SK-N-DZ (cell line): ENCODE results near the gene MAP3K2.
A peak's percentile ranks its signal among the peaks of the same experiment; 100 is the strongest.
"Not testable (repeated sequence)": the region's sequence is repeated elsewhere in the genome, so short reads cannot be mapped to it uniquely, and the experiment has no call there.

Experiments used
- DNase-seq: peaks from one replicate; pipeline ENCODE4 v3.0.0-alpha.2; 2015; ENCODE audit warnings: low spot score

Gene MAP3K2

DNA sequence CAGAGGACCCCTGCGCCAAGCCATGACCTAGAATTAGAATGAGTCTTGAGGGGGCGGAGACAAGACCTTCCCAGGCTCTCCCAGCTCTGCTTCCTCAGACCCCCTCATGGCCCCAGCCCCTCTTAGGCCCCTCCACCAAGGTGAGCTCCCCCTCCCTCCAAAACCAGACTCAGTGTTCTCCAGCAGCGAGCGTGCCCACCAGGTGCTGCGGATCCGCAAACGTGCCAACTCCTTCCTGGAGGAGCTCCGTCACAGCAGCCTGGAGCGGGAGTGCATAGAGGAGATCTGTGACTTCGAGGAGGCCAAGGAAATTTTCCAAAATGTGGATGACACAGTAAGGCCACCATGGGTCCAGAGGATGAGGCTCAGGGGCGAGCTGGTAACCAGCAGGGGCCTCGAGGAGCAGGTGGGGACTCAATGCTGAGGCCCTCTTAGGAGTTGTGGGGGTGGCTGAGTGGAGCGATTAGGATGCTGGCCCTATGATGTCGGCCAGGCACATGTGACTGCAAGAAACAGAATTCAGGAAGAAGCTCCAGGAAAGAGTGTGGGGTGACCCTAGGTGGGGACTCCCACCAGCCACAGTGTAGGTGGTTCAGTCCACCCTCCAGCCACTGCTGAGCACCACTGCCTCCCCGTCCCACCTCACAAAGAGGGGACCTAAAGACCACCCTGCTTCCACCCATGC, 33.5 kb upstream of the MAP3K2 start:
- no peak for DNase-seq

DNA sequence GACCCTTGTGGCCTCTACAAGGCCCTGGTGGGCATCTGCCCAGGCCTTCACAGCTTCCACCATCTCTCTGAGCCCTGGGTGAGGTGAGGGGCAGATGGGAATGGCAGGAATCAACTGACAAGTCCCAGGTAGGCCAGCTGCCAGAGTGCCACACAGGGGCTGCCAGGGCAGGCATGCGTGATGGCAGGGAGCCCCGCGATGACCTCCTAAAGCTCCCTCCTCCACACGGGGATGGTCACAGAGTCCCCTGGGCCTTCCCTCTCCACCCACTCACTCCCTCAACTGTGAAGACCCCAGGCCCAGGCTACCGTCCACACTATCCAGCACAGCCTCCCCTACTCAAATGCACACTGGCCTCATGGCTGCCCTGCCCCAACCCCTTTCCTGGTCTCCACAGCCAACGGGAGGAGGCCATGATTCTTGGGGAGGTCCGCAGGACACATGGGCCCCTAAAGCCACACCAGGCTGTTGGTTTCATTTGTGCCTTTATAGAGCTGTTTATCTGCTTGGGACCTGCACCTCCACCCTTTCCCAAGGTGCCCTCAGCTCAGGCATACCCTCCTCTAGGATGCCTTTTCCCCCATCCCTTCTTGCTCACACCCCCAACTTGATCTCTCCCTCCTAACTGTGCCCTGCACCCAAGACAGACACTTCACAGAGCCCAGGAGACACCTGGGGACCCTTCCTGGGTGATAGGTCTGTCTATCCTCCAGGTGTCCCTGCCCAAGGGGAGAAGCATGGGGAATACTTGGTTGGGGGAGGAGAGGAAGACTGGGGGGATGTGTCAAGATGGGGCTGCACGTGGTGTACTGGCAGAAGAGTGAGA, 32.5 kb upstream of the MAP3K2 start:
- no peak for DNase-seq

DNA sequence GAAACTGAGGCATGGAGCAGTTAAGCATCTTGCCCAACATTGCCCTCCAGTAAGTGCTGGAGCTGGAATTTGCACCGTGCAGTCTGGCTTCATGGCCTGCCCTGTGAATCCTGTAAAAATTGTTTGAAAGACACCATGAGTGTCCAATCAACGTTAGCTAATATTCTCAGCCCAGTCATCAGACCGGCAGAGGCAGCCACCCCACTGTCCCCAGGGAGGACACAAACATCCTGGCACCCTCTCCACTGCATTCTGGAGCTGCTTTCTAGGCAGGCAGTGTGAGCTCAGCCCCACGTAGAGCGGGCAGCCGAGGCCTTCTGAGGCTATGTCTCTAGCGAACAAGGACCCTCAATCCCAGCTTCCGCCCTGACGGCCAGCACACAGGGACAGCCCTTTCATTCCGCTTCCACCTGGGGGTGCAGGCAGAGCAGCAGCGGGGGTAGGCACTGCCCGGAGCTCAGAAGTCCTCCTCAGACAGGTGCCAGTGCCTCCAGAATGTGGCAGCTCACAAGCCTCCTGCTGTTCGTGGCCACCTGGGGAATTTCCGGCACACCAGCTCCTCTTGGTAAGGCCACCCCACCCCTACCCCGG, 31.8 kb upstream of the MAP3K2 start:
- no peak for DNase-seq

DNA sequence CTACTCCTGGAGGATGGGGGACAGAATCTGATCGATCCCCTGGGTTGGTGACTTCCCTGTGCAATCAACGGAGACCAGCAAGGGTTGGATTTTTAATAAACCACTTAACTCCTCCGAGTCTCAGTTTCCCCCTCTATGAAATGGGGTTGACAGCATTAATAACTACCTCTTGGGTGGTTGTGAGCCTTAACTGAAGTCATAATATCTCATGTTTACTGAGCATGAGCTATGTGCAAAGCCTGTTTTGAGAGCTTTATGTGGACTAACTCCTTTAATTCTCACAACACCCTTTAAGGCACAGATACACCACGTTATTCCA, 31.3 kb upstream of the MAP3K2 start:
- no peak for DNase-seq

DNA sequence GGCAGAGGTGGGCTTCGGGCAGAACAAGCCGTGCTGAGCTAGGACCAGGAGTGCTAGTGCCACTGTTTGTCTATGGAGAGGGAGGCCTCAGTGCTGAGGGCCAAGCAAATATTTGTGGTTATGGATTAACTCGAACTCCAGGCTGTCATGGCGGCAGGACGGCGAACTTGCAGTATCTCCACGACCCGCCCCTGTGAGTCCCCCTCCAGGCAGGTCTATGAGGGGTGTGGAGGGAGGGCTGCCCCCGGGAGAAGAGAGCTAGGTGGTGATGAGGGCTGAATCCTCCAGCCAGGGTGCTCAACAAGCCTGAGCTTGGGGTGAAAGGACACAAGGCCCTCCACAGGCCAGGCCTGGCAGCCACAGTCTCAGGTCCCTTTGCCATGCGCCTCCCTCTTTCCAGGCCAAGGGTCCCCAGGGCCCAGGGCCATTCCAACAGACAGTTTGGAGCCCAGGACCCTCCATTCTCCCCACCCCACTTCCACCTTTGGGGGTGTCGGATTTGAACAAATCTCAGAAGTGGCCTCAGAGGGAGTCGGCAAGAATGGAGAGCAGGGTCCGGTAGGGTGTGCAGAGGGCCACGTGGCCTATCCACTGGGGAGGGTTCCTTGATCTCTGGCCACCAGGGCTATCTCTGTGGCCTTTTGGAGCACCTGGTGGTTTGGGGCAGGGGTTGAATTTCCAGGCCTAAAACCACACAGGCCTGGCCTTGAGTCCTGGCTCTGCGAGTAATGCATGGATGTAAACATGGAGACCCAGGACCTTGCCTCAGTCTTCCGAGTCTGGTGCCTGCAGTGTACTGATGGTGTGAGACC, 30.7 kb upstream of the MAP3K2 start, which contains the start of gene PROC:
Gene PROC (plus strand): TSS at position 128 of the 812 bp plus-strand sequence. CDS start 1,516 bp downstream, outside the sequence.
- no peak for DNase-seq

DNA sequence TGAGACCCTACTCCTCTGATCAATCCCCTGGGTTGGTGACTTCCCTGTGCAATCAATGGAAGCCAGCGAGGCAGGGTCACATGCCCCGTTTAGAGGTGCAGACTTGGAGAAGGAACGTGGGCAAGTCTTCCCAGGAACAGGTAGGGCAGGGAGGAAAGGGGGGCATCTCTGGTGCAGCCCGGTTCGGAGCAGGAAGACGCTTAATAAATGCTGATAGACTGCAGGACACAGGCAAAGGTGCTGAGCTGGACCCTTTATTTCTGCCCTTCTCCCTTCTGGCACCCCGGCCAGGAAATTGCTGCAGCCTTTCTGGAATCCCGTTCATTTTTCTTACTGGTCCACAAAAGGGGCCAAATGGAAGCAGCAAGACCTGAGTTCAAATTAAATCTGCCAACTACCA, 29.6 kb upstream of the MAP3K2 start:
- DNase-seq, result no peak

DNA sequence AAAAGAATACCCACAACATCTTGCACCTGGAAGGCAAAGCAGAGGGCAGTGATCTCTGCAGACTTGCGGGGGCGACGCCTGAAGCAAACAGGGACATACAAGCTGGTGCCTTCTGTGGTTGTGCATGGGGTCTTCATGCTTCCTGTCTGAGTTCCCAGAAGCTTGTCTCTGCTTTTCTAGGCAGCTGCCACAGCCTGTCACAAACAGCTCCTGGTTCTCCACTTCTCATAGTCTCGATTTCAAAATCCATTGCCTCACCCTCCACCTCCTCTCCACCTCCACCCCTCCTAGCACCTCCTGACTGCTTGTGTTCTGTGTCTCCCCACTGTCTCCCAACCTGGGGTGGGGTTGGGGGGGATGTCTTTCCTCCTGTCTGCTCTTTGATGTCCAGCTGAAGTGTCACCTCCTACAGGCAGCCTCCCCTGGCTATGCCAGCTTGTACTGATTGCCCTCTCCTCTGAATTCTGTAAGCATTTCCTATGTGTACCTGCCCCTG, 28.8 kb upstream of the MAP3K2 start:
- no peak for DNase-seq

DNA sequence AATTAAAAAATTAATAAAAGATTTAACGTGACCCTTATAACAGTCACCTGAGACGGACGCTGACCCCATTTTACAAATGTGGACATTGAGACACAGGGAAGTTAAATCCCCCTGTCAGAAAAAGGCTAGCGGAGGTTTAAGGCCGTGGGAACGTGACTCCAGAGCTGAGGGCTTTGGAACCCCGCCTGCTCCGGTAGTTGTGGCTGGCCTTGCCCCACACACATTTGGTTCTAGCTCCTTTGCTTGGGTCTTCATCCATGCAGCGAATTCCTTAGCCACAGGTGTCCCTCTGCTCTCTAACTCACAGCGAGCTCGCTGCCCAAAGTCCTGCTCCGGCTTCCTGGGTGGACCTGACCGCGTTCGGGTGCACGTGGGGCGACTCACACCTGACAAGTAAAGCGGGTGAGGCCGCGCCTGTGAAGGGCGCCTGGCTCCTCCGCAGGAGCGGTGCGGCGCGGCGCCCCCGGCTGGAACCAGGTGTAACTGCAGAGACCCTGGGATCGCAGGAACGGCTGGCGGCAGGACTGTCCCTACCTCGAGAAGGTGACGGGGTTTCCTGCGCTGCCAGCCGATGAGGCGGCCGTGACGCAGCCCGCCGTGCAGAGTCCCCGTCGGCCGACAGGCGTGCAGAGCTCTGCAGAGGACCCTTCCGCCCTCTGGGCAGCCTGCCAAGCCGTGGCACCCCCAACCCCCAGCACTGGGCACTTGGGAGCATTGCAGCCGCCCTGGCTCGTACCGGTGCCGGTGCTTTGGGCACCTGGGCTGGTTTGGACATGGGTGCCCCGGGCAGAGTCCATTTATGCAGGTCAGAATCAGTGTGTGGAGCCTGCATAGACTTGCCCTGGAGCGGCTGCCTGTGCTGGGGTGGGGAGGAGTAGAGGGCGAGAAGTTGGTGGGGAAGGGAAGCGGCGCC, 28.1 kb upstream of the MAP3K2 start:
- peak; percentile 55 for DNase-seq

DNA sequence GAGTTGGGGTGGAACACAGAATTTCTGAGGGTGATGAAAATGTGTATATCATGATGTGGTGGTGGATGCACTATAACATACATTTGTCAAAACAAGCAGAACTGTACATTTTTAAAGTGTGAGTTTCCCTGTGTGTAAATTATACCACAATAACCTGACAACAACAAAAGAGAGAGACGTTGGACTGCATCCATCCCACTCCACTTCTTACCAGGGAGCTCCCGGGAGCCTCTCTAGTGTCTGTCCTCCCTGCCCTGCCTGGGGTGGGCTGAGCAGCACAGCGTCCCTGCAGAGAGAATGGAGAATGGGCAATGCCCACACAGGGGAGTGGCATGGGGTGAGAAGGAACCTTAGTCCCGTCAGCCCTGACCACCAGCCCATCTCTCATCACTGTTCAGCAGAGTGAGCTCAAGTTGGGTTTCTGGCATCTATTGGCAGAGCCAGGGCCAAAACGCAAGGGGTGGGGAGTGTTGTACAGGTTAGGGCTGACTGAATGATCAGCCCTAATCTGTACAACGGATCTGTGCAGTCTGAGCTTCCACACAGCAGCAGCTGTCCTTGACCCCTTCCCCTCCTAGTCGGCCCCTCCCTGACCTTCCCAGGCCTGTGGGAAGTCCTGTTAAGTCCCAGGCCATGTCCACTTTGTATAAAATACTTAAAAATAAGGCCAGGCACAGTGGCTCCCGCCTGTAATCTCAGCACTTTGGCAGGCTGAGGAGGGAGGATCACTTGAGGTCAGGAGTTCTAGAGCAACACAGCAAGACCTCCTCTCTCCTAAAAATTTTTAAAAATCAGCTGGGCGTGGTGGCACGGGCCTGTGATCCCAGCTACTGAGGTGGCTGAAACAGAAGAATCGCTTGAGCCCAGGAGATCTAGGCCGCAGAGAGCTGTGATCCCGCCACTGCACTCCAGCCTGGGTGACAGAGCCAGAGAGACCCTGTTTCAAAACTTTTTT, 27.1 kb upstream of the MAP3K2 start:
- no peak for DNase-seq

DNA sequence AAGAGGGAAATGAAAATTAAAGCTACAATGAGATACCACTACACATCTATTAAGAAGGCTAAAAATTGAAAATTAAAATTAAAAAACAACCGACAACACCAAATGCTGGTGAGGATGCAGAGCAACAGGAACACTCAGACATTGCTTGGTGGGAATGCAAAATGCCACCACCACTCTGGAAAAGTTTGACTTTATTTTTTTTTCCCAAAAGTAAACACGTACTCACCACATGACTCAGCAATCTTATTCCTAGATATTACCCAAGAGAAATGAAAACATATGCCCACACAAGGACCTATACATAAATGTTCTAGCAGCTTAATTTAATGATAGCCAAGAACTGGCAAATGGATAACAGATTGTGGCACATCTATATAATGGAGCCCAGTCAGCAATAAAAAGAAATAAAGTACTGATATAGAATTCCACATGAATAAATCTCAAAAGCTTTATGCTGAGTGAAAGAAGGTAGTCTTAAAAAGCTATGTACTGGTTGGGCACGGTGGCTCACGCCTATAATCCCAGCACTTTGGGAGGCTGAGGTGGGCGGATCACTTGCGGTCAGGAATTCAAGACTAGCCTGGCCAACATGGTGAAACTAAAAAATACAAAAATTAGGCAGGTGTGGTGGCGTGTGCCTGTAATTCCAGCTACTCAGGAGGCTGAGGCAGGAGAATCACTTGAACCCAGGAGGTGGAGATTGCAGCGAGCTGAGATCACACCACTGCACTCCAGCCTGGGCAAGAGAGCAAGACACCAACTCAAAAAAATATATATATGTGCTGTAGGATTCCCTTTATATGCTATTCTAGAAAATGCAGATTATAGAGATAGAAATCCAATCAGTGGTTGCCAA, 26.2 kb upstream of the MAP3K2 start:
- DNase-seq, result no peak

DNA sequence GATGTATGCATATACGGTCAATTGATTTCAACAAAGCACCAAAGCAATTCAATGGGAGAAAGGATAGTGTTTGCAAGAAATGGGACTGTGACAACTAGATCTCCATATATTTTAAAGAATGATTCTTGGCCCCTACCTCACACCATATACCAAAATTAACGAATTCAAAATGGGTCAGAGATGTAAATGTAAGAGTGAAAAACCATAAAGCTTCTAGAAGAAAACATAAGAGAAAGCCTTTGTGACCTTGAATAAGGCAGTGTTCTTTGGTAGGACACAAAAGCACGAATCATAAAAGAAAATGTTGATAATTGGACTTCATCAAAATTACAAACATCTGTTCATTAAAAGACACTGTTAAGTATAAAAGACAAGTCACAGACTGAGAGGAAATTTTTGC, 25.4 kb upstream of the MAP3K2 start:
- no peak for DNase-seq

DNA sequence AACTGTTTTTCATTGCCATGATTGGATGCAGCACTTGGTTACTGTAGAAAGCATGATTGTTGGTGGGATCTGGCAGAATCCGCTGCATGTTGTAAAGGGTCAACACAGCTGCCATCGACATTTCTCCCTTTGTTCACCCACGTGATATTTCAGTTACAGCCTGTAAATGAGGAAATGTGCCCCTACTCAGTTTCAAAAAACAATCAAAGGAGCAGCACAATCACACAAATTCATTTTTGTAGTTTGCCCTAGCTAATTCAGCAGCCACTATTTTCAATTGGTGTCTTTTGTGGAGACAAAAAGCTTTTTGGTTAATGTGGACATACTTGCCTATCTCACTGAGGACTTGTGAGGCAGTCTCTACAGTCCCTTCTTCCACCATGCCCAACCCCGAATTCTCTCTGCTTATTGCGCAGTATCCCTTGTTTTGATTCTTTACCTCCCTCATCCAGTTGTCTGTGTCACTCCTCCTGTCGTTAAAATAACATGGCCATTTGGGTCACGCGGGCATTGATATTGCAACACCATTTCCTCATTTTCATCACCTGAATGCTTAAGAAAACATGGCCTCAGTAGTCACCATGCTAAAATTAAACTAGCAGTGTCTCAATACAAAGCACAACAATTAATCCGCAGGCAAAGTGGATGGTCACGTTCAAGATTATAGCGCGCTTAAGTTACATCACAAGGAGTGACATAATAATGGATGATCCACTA, 24.0 kb upstream of the MAP3K2 start:
- DNase-seq, result no peak

DNA sequence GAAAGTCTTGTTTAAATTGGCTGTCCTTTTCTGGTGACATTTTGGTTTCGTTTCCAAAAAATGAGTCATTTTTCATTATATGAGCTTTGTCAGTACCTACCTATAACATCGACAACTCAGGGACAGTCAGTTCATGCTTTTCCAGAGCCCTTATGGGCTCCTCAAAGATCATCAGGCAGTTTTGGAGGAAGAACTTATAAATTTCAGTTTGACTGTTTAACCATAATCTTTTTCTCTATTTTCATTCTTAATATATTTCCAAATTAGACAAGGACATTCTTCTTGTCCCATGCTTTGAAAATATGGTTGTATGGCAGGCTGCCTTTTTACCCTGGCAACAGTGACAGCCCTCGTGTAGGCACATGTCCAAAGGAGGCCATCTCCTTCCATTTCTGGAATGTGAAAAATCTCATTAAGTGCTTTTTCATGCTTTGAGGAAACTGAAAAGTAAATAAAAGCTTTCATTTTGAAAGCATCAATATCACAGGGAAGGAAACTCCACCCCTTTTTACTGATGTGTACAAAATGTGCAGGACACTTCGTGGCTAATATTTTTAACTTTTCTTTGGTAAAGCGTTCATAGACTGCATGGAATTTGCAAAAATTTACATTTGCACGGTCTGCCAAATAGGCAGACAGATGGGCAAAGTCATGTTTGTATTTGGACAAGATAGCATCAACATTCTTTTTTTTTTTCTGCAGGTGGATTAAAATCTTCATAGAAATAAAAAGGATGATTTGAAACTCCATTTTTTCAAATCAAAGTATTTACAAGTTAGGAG, 23.3 kb upstream of the MAP3K2 start:
- DNase-seq, result no peak

DNA sequence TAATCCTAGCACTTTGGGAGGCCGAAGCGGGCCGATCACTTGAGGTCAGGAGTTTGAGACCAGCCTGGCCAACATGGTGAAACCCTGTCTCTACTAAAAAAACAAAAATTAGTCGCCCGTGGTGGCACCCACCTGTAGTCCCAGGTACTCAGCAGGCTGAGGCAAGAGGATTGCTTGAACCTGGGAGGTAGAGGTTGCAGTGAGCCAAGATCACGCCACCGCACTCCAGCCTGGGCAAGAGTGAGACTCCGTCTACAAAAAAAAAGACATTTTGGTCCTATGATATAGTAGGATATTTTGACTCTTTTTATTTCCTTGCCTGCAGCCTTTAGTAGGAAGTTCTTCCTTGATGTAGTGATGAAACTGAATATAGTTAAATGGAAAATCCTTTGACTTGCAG, 21.9 kb upstream of the MAP3K2 start:
- DNase-seq, result not testable (repeated sequence)

DNA sequence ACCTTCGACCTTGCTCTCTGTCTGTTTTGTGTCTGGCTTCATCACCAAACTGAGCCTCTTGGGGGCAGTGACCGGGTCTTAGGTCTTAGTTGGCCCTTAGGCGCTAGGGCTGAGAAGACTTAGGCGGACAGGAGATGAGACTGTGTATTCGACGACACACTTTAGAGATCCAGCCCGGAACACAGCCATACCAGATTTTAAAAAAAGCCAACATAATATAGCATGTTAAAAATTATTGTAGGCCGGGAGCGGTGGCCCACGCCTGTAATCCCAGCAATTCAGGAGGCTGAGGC, 21.0 kb upstream of the MAP3K2 start:
- peak; percentile 53 for DNase-seq

DNA sequence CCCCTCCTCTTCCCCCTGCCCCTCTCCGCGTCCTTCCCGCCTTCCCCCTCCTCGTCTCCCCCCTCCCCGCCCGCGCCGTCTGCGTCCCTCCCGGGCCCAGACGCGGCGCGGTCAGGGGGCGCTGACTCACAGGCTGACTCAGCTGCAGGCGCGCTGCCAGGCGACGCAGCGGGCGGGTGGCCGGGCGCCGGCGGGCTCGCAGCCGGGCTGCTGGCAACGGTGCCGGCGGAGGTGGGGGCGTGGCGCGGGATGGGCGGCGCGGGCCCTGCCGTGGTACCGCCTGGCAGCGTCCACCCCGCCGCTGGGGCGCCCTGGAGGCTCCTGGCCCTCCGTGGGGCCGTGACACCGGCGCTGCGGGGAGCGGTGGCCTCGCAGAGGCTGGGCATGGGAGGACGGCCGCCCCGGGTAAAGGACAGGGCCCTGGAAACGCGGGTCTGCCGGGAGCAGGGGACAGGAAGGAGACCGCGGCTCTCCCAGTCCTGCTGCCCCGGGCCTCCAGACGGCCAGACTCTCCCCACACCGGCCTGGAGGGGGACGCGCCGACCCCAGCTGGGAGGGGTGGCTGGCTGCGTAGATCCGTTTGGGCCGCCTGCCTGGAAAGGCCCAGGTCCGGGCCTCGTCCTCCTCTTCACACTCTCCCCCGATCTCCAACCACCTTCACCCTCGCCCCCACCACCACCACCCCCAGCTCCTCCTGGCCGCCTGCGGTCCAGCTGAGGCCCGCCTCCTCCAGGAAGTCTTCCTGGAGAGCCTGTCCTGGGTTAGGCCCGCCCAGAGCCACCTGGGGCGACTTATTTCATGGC, 20.4 kb upstream of the MAP3K2 start:
- peak; percentile 80 for DNase-seq

DNA sequence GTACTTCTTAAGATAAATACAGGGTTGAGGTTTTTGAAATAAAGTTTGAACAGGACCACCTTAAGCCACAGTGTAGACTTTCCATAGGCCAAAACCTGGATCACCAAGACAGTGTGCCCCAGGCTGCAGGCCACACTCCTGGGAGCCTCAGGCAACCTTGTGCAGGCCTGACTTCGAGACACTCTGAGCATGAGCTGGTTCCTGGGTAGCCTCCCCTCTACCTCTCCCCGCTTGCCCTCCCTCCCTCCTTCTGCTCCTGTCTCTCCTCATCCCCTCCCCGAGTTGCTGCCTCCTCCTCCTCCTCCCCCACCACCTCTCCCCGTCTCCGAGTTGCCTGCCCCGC, 19.9 kb upstream of the MAP3K2 start:
- no peak for DNase-seq
